ENCODE measurements around the gene TTC3. TPM values are rescaled to one million over a fixed set of nuclear protein-coding genes. Genes with fewer than 3 reads are reported as not detected.

Gene TTC3
- total and polyA plus RNA-seq, 9 of the 15 experiments (the other 6 are each of a cell fraction or from before 2014, with no cell fraction given): 17.5 to 92.0 (median 59.5) TPM

- TF ChIP-seq, protein P1, sequence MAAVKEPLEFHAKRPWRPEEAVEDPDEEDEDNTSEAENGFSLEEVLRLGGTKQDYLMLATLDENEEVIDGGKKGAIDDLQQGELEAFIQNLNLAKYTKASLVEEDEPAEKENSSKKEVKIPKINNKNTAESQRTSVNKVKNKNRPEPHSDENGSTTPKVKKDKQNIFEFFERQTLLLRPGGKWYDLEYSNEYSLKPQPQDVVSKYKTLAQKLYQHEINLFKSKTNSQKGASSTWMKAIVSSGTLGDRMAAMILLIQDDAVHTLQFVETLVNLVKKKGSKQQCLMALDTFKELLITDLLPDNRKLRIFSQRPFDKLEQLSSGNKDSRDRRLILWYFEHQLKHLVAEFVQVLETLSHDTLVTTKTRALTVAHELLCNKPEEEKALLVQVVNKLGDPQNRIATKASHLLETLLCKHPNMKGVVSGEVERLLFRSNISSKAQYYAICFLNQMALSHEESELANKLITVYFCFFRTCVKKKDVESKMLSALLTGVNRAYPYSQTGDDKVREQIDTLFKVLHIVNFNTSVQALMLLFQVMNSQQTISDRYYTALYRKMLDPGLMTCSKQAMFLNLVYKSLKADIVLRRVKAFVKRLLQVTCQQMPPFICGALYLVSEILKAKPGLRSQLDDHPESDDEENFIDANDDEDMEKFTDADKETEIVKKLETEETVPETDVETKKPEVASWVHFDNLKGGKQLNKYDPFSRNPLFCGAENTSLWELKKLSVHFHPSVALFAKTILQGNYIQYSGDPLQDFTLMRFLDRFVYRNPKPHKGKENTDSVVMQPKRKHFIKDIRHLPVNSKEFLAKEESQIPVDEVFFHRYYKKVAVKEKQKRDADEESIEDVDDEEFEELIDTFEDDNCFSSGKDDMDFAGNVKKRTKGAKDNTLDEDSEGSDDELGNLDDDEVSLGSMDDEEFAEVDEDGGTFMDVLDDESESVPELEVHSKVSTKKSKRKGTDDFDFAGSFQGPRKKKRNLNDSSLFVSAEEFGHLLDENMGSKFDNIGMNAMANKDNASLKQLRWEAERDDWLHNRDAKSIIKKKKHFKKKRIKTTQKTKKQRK (IDR thresholded peaks at IDR 0.05; ENCODE audit: borderline replicate concordance, low read depth, low read length): no peak
- TF ChIP-seq RBM25 (IDR thresholded peaks at IDR 0.05; ENCODE audit: low read depth, low read length, severe bottlenecking) (peak; percentile 82), ZNF384 (IDR thresholded peaks at IDR 0.05; ENCODE audit: low read depth, low read length) (no peak), ZNF408 (CRISPR knock-in tag; IDR thresholded peaks at IDR 0.05; ENCODE audit: low read depth) (no peak), MCM3 (IDR thresholded peaks at IDR 0.05) (no peak), SRSF1 (IDR thresholded peaks at IDR 0.05; ENCODE audit: low read depth, low read length) (no peak), FOXA3 (CRISPR knock-in tag; conservative IDR thresholded peaks at IDR 0.05 in 1 of 2, IDR thresholded peaks at IDR 0.05 in 1 of 2) (no peak), FOXK2 (conservative IDR thresholded peaks at IDR 0.05 in 1 of 2, IDR thresholded peaks at IDR 0.05 in 1 of 2; ENCODE audit: low read depth in 2 of 2) (no peak), ZNF75A (CRISPR knock-in tag; IDR thresholded peaks at IDR 0.05) (no peak), TCF7L2 (IDR thresholded peaks at IDR 0.05; ENCODE audit: low read depth, low read length) (no peak), NBN (IDR thresholded peaks at IDR 0.05; ENCODE audit: low read depth) (no peak), CBX2 (IDR thresholded peaks at IDR 0.05; ENCODE audit: insufficient read depth, low read length, poor library complexity, severe bottlenecking) (no peak), ZNF41 (CRISPR knock-in tag; conservative IDR thresholded peaks at IDR 0.05) (no peak), SNAPC5 (CRISPR knock-in tag; IDR thresholded peaks at IDR 0.05) (no peak), ZNF395 (CRISPR knock-in tag; IDR thresholded peaks at IDR 0.05) (0 out of 2 replicates have a peak, but pooled peaks have one; percentile 11), ZC3H11A (IDR thresholded peaks at IDR 0.05; ENCODE audit: low read depth, low read length) (no peak), NFYB (IDR thresholded peaks at IDR 0.05; ENCODE audit: extremely low read depth, insufficient read length) (no peak), RAD51 (IDR thresholded peaks at IDR 0.05; ENCODE audit: borderline replicate concordance, low read depth) (no peak)
- TF ChIP-seq, protein P2, sequence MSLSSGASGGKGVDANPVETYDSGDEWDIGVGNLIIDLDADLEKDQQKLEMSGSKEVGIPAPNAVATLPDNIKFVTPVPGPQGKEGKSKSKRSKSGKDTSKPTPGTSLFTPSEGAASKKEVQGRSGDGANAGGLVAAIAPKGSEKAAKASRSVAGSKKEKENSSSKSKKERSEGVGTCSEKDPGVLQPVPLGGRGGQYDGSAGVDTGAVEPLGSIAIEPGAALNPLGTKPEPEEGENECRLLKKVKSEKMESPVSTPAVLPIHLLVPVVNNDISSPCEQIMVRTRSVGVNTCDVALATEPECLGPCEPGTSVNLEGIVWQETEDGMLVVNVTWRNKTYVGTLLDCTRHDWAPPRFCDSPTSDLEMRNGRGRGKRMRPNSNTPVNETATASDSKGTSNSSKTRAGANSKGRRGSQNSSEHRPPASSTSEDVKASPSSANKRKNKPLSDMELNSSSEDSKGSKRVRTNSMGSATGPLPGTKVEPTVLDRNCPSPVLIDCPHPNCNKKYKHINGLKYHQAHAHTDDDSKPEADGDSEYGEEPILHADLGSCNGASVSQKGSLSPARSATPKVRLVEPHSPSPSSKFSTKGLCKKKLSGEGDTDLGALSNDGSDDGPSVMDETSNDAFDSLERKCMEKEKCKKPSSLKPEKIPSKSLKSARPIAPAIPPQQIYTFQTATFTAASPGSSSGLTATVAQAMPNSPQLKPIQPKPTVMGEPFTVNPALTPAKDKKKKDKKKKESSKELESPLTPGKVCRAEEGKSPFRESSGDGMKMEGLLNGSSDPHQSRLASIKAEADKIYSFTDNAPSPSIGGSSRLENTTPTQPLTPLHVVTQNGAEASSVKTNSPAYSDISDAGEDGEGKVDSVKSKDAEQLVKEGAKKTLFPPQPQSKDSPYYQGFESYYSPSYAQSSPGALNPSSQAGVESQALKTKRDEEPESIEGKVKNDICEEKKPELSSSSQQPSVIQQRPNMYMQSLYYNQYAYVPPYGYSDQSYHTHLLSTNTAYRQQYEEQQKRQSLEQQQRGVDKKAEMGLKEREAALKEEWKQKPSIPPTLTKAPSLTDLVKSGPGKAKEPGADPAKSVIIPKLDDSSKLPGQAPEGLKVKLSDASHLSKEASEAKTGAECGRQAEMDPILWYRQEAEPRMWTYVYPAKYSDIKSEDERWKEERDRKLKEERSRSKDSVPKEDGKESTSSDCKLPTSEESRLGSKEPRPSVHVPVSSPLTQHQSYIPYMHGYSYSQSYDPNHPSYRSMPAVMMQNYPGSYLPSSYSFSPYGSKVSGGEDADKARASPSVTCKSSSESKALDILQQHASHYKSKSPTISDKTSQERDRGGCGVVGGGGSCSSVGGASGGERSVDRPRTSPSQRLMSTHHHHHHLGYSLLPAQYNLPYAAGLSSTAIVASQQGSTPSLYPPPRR (CRISPR knock-in tag; IDR thresholded peaks at IDR 0.05; ENCODE audit: borderline replicate concordance): peak; percentile 16; the same call in 1 of the 2 replicates
Measured at GRCh38 chr21:37072988-37073416, at the start of gene TTC3, which contains the start of gene PIGP (continued).
